GM23248 (cell line): Measurements from ENCODE around the gene LCN15.

Experiments
- EZH2 ChIP-seq: fragments of 200-600 bp; sonication (generic); IDR thresholded peaks from 2 replicates; pipeline ENCODE4 v1.6.1; 2018; ENCODE audit warnings: antibody characterized with exemption, mild to moderate bottlenecking; ENCODE audit not compliant: insufficient read depth, poor library complexity, severe bottlenecking
- EZH2phosphoT487 ChIP-seq: fragments of 200-600 bp; sonication (generic); IDR thresholded peaks from 2 replicates; pipeline ENCODE4 v1.6.1; 2018; ENCODE audit warnings: antibody characterized with exemption, moderate library complexity, mild to moderate bottlenecking, low read depth; ENCODE audit not compliant: insufficient read depth

GRCh38 chr9:136795000-136795348, 30.7 kb upstream of the LCN15 start:
- TF ChIP-seq EZH2 (no peak), EZH2phosphoT487 (no peak)
